Hepatocyte (in vitro differentiated cells): Measurements from ENCODE around the gene RDH13.

Experiments used
- CTCF ChIP-seq: fragments of 200-600 bp; sonication (generic); IDR thresholded peaks from 2 replicates; pipeline ENCODE4 v1.5.1; 2016; ENCODE audit warnings: antibody characterized with exemption, mild to moderate bottlenecking; ENCODE audit not compliant: poor library complexity
- EZH2phosphoT487 ChIP-seq: fragments of 200-600 bp; sonication (generic); IDR thresholded peaks from one replicate; pipeline ENCODE4 v1.6.1; 2018; ENCODE audit warnings: antibody characterized with exemption, mild to moderate bottlenecking, low read depth, moderate library complexity; ENCODE audit not compliant: unreplicated experiment, severe bottlenecking

GRCh38 chr19:55078996-55079395 lies 16.0 kb upstream of the RDH13 start:
- no peak for TF ChIP-seq CTCF
- TF ChIP-seq EZH2phosphoT487: no peak
